WI38 (cell line): ENCODE data around the gene MAP3K20.

Experiments
- H3K4me3 ChIP-seq: 2 replicates; pipeline ENCODE4 v1.5.1; 2011; ENCODE audit warnings: low read depth, mild to moderate bottlenecking, control low read depth, low read length
- TF ChIP-seq, protein P1 (sequence below): IDR thresholded peaks from 2 replicates; pipeline ENCODE4 v1.5.1; 2012; ENCODE audit warnings: low read depth, mild to moderate bottlenecking, control low read depth, low read length

MAP3K20 gene

DNA sequence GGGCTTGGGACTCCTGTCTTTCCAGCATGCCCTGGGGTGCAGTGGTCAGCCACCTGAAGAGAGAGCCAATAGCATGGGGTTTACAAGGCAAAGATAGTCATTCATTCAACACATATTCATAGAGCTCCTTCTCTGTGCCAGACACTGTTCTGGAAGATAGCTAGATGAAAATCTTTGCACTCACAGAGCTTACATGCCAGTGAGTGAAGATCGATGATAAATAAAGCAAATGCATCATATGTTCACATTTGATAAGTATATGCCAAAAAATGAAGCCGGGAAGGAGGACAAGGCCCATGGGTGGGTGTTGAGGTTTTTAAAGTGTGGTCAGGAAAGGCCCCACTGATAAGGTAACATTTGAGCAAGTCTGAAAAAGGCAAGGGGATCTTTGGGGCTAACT is 148.2 kb downstream of the MAP3K20 start:
- TF ChIP-seq, protein P1, sequence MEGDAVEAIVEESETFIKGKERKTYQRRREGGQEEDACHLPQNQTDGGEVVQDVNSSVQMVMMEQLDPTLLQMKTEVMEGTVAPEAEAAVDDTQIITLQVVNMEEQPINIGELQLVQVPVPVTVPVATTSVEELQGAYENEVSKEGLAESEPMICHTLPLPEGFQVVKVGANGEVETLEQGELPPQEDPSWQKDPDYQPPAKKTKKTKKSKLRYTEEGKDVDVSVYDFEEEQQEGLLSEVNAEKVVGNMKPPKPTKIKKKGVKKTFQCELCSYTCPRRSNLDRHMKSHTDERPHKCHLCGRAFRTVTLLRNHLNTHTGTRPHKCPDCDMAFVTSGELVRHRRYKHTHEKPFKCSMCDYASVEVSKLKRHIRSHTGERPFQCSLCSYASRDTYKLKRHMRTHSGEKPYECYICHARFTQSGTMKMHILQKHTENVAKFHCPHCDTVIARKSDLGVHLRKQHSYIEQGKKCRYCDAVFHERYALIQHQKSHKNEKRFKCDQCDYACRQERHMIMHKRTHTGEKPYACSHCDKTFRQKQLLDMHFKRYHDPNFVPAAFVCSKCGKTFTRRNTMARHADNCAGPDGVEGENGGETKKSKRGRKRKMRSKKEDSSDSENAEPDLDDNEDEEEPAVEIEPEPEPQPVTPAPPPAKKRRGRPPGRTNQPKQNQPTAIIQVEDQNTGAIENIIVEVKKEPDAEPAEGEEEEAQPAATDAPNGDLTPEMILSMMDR, result no peak
- no peak overlapping the region for H3K4me3 ChIP-seq

DNA sequence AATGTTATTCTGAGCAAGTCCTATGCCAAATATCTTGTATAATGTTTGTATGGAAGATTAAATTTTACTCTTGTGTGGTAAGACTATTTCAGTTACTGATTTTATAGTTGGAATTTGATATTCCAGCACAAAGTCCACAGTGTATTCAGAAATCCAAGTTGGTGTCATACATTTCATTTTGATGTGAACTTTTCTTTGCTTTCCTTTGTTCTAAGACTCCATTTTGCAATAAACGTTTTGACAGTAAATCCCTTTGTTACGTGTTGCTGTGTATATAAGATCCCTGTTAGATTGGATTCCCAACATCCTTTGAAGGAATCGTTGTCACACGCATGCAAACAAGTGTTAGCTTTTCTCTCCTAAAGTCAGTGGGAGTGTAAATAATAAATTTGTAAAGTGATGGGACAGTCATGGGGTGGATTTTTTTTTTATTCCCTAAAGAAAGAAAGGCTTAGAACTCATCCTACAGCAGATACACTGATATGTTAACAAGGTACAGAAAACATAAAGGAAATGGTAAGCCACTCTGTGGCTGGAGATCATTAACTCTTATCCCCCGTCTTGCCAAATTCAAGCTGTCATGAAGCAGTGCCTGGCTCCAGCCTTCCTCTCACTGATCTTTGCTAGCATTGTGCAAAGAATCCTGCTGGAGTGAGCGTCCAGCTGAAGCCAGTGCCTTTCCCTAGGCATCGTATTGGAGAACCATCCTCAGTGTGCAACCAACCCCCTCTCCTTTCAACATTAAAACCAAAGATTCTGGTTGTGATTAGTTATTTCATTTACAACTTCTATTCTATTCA is 151.5 kb downstream of the MAP3K20 start:
- no peak overlapping the region for H3K4me3 ChIP-seq
- TF ChIP-seq, protein P1, result no peak

DNA sequence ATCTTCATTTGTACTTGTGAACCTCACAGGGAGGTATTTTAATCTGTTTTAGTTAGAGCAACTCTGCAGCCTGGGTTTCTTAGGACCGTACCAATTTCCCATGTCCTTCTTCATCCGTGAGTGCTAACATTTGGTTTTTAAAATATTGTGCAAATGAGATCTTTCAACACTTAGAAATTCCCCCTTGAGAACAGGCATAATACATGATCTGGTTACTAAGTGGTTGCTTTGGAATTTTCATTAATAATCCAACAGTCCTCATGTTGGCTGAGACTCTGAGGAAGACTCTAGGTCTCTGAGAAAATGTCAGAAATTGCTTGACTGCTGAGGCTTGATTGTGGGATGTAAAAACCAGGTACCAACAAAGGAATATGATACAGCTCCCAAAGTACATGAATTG is 153.4 kb downstream of the MAP3K20 start:
- no peak overlapping the region for H3K4me3 ChIP-seq
- TF ChIP-seq, protein P1, result no peak

DNA sequence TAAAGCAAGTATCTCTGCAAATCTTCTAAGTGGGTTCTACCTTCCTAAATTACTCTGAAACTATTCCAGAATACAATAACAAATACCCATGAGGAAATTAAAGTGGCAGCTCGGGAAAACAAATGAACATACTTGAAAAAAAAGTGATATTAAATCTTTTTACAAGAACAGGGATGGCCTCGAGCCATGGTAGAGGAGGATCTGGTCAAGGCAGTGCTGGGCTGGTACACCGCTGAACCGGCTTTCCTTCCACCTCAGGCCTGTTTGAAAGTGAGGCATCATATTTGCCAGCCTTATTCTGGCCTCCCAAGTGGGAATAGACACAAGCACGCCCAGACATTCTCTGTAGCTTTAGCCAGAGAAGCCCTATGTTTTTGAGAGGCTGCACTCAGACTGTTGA is 154.5 kb downstream of the MAP3K20 start:
- no peak overlapping the region for H3K4me3 ChIP-seq
- TF ChIP-seq, protein P1, result no peak

DNA sequence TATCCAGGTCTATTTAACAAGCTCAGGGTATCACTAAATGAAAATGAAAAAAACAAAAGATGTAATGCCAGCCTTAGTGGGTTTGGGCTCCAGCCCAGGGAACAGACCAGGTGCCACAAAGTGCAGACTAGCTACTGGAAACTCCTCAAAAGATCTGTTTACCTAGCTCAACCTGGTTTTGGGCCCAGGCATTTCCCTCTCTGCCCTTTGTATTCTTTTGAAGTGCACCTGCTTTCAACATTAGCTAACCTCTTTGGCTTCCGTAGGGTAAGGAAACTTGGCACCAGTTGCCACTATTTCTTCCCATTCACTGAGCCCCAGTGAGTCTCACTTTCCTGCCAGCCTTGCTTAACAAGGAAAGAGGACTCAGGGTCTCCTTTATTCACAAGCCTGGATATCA is 155.4 kb downstream of the MAP3K20 start:
- TF ChIP-seq, protein P1, result no peak
- no peak overlapping the region for H3K4me3 ChIP-seq

DNA sequence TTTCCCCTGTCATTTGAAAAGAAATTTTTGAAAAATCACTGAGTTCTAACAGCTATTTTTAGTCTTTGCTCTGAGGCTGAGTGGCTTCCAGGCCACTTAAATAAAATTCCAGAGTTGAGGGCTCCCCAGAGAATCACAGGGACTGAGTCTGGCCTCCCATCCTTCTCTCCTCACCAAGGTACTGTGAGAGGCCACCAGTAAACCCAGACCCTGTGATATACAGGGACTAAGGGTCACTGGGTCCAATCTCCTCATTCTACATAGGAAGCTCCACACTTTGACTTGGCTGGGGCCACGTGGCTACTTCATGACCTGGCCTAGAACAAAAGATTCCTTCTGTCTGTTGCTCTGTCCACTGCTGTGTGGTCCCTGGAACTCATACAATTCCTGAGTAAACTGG is 155.8 kb downstream of the MAP3K20 start:
- TF ChIP-seq, protein P1, result no peak
- no peak overlapping the region for H3K4me3 ChIP-seq

DNA sequence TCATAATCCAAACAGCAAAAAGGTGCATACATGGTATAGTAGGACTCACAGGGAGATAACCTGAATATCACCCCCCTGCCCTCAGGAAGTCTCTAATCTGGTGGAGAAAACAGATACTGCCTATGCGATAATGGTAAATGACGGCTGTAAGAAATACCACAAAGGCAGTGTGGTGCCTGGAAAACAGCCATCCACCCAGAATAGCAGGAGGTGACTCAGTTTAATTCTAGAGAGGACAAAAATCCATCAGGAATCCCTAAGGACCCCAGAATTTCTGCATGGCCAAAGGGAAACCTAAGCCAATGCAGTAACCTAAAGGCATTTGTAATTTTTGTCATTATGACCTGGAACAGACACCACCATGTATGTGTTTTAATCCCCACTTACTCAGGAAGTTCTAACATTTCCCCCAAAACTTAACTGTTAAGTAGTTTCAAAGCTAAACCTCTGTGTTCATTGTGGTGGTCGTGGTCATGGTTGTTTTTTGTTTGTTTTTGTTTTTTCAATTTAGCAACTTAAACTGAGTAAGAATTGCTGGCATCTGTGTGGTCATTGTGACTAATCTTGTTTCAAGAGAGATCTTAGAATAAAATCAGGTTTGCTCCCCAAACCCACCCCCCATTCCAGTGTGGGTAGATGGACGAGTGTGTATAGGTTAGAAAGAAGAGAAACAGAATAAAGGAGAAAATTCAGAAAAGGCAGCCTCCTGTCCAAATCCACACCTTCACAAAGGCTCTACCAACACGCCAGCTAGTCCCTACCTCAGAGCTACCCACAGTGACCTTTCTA is 157.5 kb downstream of the MAP3K20 start:
- TF ChIP-seq, protein P1, result no peak

More for the DNA sequence above, 157.5 kb downstream of the MAP3K20 start:
- no peak overlapping the region for H3K4me3 ChIP-seq
